Measurements from ENCODE around the gene PKDCC. TPM values are rescaled to one million over a fixed set of nuclear protein-coding genes. Genes with fewer than 3 reads are reported as not detected.

The PKDCC gene
- total and polyA plus RNA-seq, 7 experiments from 2014 or later: not detected

DNA sequence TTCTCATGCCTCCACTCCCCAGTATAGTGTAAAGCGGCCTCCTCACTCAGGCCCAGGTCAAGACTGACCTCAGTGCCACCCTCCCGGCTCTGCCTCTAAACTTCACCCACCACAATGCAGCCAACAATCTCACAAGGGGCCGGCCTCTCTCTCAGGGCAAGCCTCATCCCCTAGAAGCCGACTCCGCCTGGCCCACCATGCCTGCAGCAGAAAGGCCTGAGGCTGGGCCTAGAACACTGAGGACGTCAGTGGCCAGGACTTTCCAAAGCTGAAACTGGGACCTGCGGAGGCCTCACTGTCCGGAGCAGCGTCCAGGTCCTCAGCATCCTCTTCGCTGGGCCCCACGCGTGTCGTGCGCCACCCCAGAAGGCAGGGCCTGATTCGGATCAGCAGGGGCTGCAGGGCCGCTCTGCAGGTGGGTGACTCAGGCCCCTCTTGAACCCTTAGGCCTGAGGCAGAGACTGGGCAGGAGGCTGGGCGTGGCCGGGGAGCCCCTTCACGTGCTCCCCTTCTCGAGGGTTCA, 52.9 kb downstream of the PKDCC start:
- H3K4me3 Mint-ChIP-seq: peak overlapping the region; percentile 42 to 77 (median 62)
- DNase-seq (peak in 2 of 9 donors; percentile 24 to 28), ATAC-seq (no peak)
- ChIA-PET CTCF (interaction anchor here (0.6 to 3.6 kb wide), 8 partner anchors 28 to 563 kb away, joined by 3 to 14 read pairs (median 4); no protein-coding TSS in a partner anchor), POLR2A (interaction anchor here (0.7 to 20.6 kb wide), 6 partner anchors 17 to 95 kb away, joined by 3 to 636 read pairs (median 8); partner anchors contain the start of gene EML4)
- H3K27ac Mint-ChIP-seq: peak overlapping the region; percentile 73 to 97 (median 93)
- Histone ChIP-seq H3K4me1 (ENCODE audit: control insufficient read depth in 2 of 2, insufficient read depth in 2 of 2, low read length in 2 of 2) (peaks cover 66 to 78% of the 10 kb centered on the region in 2 donors), H3K9me3 (ENCODE audit: control insufficient read depth in 2 of 3, low read length in 3 of 3) (no peaks in the 10 kb centered on the region), H3K27ac (ENCODE audit: low read depth, low read length) (peak overlapping the region; percentile 95), H3K4me3 (ENCODE audit: low read length) (no peak overlapping the region), H3K36me3 (ENCODE audit: control insufficient read depth in 2 of 3, insufficient read depth in 3 of 3, low read length in 3 of 3) (no peaks in the 10 kb centered on the region), H3K27me3 (ENCODE audit: control insufficient read depth in 2 of 2, insufficient read depth in 2 of 2, low read length in 2 of 2) (no peaks in the 10 kb centered on the region)
- H3K4me1 Mint-ChIP-seq: peaks cover 47 to 78% (median 60%) of the 10 kb centered on the region in 7 donors
- no peaks in the 10 kb centered on the region for H3K27me3 Mint-ChIP-seq
- intact Hi-C loops (cut with micrococcal nuclease): loop anchor here (5.0 to 10.0 kb wide), 5 partner anchors 217 to 1034 kb away; partner anchors contain the start of gene KCNG3 (in 1 of the 2)
- H3K9me3 Mint-ChIP-seq: peaks cover 0 to 16% (median 6%) of the 10 kb centered on the region in 11 donors
- peaks cover 0 to 15% (median 0%) of the 10 kb centered on the region in 5 donors for H3K36me3 Mint-ChIP-seq

DNA sequence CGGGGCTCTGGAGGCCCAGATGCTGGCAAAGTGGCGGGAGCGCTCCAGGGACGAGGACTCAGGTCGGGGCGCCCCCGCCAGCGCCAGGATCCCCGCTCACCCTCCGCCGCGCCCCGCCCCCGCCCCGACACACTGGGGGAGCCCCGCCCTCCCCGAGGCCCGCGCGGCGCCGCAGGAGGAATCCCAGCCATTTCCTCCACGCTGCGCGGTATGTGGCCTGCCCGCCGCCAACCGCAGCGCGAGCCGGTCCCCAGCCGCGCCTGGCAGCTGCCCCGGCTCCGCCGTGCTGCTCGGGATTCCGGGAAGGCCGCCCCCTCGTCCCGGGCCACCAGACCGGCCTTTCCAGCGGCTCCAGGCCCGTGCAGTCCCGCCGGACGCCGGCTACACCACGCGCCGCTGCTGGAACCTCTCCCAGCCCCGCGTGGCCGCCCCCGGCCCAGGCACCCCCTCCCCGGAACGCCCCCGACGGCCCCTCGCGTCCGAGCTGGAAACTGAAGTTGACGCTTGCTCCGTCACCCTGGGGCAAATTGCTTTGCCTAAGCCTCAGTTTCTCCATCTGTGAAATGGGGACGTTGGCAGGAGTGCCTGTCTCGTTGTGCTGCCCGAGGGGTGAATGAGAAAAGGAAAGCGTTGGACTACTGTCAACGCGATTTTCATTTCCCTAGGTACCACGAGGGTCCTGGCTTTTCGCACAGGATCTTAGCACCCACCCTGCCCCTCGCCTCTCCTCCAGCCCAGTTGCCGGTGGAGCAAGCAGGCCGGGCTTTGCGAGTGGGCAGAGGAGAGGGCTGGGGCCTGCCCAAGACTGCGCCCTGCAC, 53.6 kb downstream of the PKDCC start:
- Mint-ChIP-seq H3K4me3 (peak overlapping the region in 8 of 10 donors; percentile 76 to 91 (median 85)), H3K27me3 (no peaks in the 10 kb centered on the region), H3K9me3 (peaks cover 0 to 16% (median 6%) of the 10 kb centered on the region in 11 donors), H3K4me1 (peaks cover 41 to 74% (median 54%) of the 10 kb centered on the region in 7 donors), H3K36me3 (peaks cover 0 to 17% (median 0%) of the 10 kb centered on the region in 5 donors), H3K27ac (peak overlapping the region in 7 of 9 donors; percentile 85 to 99 (median 96))
- H3K27me3 ChIP-seq (ENCODE audit: control insufficient read depth in 2 of 2, insufficient read depth in 2 of 2, low read length in 2 of 2): no peaks in the 10 kb centered on the region
- H3K27ac ChIP-seq (ENCODE audit: low read depth, low read length): peak overlapping the region; percentile 95
- intact Hi-C loops (cut with micrococcal nuclease): loop anchor here (1.0 to 10.0 kb wide), 9 partner anchors 23 to 1033 kb away; partner anchors contain the start of genes COX7A2L (in 2 of the 2), EML4 (in 2 of the 2) and KCNG3 (in 1 of the 2)
- no peaks in the 10 kb centered on the region for H3K36me3 ChIP-seq (ENCODE audit: control insufficient read depth in 2 of 3, insufficient read depth in 3 of 3, low read length in 3 of 3)
- CTCF ChIA-PET: interaction anchor here (0.6 to 1.5 kb wide), 3 partner anchors 27 to 563 kb away, joined by 3 to 5 read pairs (median 3); no protein-coding TSS in a partner anchor
- H3K9me3 ChIP-seq (ENCODE audit: control insufficient read depth in 2 of 3, low read length in 3 of 3): no peaks in the 10 kb centered on the region
- peak; percentile 46 to 66 (median 57) for DNase-seq
- peak overlapping the region; percentile 44 for H3K4me3 ChIP-seq (ENCODE audit: low read length)
- H3K4me1 ChIP-seq (ENCODE audit: control insufficient read depth in 2 of 2, insufficient read depth in 2 of 2, low read length in 2 of 2): peaks cover 67 to 78% of the 10 kb centered on the region in 2 donors
- POLR2A ChIA-PET: interaction anchor here (0.9 to 20.6 kb wide), 5 partner anchors 17 to 95 kb away, joined by 3 to 636 read pairs (median 3); partner anchors contain the start of gene EML4
- ATAC-seq: peak; percentile 26

DNA sequence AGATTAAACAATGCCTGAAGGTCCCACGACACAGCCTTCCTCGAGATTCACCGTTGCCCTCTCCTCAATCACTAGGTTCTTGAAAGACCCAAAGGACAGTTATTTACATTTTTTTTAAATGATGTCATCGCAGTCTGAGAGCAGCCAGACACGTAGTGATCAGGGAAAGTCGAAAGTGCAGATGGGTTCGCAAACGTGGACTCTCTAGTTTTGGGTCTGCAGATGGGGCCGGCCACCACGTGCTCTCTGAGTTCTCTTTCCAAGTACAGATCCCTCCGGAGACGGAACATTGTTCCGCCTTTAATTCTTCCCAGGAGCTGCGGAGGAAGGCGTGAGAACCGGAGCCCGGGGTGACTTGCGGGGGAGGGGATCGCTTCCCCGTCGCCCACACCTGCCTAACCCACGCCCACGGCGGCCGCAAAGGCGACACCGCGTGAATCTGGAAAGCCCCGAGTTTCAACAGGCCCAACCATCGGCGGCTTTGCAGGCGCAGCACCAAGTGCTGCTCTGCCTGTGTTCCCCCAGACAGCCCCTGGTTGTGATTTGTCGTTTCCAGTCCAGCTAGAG, 54.3 kb downstream of the PKDCC start:
- Histone ChIP-seq H3K4me3 (ENCODE audit: low read length) (peak overlapping the region; percentile 44), H3K36me3 (ENCODE audit: control insufficient read depth in 2 of 3, insufficient read depth in 3 of 3, low read length in 3 of 3) (no peaks in the 10 kb centered on the region), H3K27ac (ENCODE audit: low read depth, low read length) (peak overlapping the region; percentile 95), H3K9me3 (ENCODE audit: control insufficient read depth in 2 of 3, low read length in 3 of 3) (no peaks in the 10 kb centered on the region), H3K27me3 (ENCODE audit: control insufficient read depth in 2 of 2, insufficient read depth in 2 of 2, low read length in 2 of 2) (no peaks in the 10 kb centered on the region), H3K4me1 (ENCODE audit: control insufficient read depth in 2 of 2, insufficient read depth in 2 of 2, low read length in 2 of 2) (peaks cover 74 to 81% of the 10 kb centered on the region in 2 donors)
- CTCF ChIA-PET: interaction anchor here (0.9 to 1.0 kb wide), 2 partner anchors 31 to 94 kb away, joined by 3 to 6 read pairs; no protein-coding TSS in a partner anchor
- Mint-ChIP-seq H3K36me3 (peaks cover 0 to 17% (median 0%) of the 10 kb centered on the region in 5 donors), H3K27me3 (no peaks in the 10 kb centered on the region), H3K27ac (peak overlapping the region in 2 of 9 donors; percentile 97 to 99), H3K4me3 (peak overlapping the region in 8 of 10 donors; percentile 76 to 91 (median 85)), H3K4me1 (peaks cover 37 to 69% (median 50%) of the 10 kb centered on the region in 7 donors), H3K9me3 (peaks cover 0 to 16% (median 6%) of the 10 kb centered on the region in 11 donors)
- ATAC-seq (peak; percentile 85), DNase-seq (peak; percentile 87 to 97 (median 94))
- intact Hi-C loops (cut with micrococcal nuclease): loop anchor here (1.0 to 10.0 kb wide), 9 partner anchors 22 to 1033 kb away; partner anchors contain the start of genes COX7A2L (in 2 of the 2), EML4 (in 2 of the 2) and KCNG3 (in 1 of the 2)
- POLR2A ChIA-PET: interaction anchor here (0.9 to 20.6 kb wide), 4 partner anchors 31 to 94 kb away, joined by 3 to 636 read pairs (median 95); partner anchors contain the start of gene EML4

DNA sequence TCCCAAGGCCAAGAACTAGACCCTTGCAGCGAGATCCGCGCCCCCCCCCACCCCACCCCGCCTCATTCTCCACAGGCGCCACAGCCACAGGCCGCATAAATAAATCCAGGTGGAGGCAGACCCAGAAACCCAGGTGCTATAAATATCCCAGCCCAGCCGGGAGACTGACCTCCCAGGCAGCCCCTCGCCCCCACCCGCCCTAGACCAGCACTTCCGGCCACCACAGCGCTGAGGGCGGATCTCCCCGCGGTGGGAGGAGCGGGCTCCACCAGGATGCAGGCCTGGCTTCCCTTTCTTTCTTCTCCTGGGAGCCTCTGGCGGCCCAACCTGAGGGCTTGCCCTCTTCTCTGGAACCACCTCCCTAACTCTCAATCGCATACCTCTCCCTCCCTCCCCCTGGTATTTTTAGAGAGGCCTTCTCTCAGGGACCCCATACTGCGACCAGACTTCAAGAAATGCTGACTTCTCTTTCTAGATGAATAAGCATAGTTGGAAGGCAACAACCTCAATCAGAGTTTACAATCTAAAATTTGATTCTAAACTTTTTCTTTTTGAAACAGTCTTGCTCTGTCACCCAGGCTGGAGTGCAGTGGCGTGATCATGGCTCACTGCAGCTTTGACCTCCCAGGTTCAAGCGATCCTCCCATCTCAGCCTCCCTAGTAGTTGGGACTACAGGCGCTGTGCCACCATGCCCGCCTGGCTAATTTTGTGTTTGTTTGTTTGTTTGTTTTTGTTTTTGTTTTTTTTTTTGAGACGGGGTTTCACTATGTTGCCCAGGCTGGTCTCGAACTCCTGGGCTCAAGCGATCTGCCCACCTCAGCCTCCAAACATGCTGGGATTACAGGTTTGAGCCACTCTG, 55.0 kb downstream of the PKDCC start:
- no peaks in the 10 kb centered on the region for H3K9me3 ChIP-seq (ENCODE audit: control insufficient read depth in 2 of 3, low read length in 3 of 3)
- Mint-ChIP-seq H3K27me3 (no peaks in the 10 kb centered on the region), H3K9me3 (peaks cover 0 to 16% (median 6%) of the 10 kb centered on the region in 11 donors), H3K4me1 (peaks cover 30 to 62% (median 42%) of the 10 kb centered on the region in 7 donors), H3K27ac (peak overlapping the region in 2 of 9 donors; percentile 97 to 99), H3K36me3 (peaks cover 0 to 17% (median 0%) of the 10 kb centered on the region in 5 donors), H3K4me3 (peak overlapping the region in 8 of 10 donors; percentile 76 to 91 (median 85))
- intact Hi-C loops (cut with micrococcal nuclease): loop anchor here (1.0 to 10.0 kb wide), 9 partner anchors 21 to 1032 kb away; partner anchors contain the start of genes COX7A2L (in 2 of the 2), EML4 (in 2 of the 2) and KCNG3 (in 1 of the 2)
- H3K4me1 ChIP-seq (ENCODE audit: control insufficient read depth in 2 of 2, insufficient read depth in 2 of 2, low read length in 2 of 2): peaks cover 81 to 88% of the 10 kb centered on the region in 2 donors
- H3K36me3 ChIP-seq (ENCODE audit: control insufficient read depth in 2 of 3, insufficient read depth in 3 of 3, low read length in 3 of 3): no peaks in the 10 kb centered on the region
- H3K27ac ChIP-seq (ENCODE audit: low read depth, low read length): peak overlapping the region; percentile 95
- ChIA-PET POLR2A (interaction anchor here (0.7 to 20.6 kb wide), 5 partner anchors 30 to 93 kb away, joined by 3 to 636 read pairs (median 7); partner anchors contain the start of gene EML4), CTCF (interaction anchor here (0.6 to 1.0 kb wide), 5 partner anchors 13 to 94 kb away, joined by 3 to 6 read pairs (median 3); no protein-coding TSS in a partner anchor)
- ATAC-seq: no peak
- DNase-seq: peak in 5 of 9 donors; percentile 29 to 43 (median 31)
- H3K4me3 ChIP-seq (ENCODE audit: low read length): no peak overlapping the region
- no peaks in the 10 kb centered on the region for H3K27me3 ChIP-seq (ENCODE audit: control insufficient read depth in 2 of 2, insufficient read depth in 2 of 2, low read length in 2 of 2)

DNA sequence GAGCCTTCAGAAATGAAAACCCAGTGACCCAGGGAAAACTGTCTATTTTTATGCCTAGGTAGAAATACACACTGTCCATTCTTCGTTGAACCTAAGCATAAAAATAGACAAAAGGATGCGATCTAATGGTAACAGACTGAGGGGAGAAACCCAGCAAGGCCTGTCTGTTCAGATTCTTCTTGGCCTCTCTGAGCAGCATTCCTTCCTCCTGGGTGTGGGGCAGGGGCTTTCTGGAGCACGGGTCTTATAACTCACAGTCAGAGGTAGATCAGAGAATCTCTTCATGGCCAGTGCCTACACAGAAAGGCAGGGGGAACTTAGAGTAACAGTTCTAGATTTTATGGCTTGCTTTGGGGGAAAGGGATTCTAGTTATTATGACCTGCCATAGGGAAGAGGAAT, 56.0 kb downstream of the PKDCC start:
- DNase-seq (peak in 1 of 9 donors; percentile 33), ATAC-seq (no peak)
- no peak overlapping the region for H3K27ac Mint-ChIP-seq
- H3K9me3 Mint-ChIP-seq: peaks cover 0 to 16% (median 6%) of the 10 kb centered on the region in 11 donors
- Histone ChIP-seq H3K27me3 (ENCODE audit: control insufficient read depth in 2 of 2, insufficient read depth in 2 of 2, low read length in 2 of 2) (no peaks in the 10 kb centered on the region), H3K27ac (ENCODE audit: low read depth, low read length) (peak overlapping the region; percentile 95), H3K36me3 (ENCODE audit: control insufficient read depth in 2 of 3, insufficient read depth in 3 of 3, low read length in 3 of 3) (no peaks in the 10 kb centered on the region), H3K4me1 (ENCODE audit: control insufficient read depth in 2 of 2, insufficient read depth in 2 of 2, low read length in 2 of 2) (peaks cover 83 to 90% of the 10 kb centered on the region in 2 donors), H3K9me3 (ENCODE audit: control insufficient read depth in 2 of 3, low read length in 3 of 3) (no peaks in the 10 kb centered on the region), H3K4me3 (ENCODE audit: low read length) (no peak overlapping the region)
- intact Hi-C loops (cut with micrococcal nuclease): loop anchor here (2.0 to 10.0 kb wide), 6 partner anchors 213 to 1031 kb away; partner anchors contain the start of gene KCNG3 (in 1 of the 2)
- no peaks in the 10 kb centered on the region for H3K27me3 Mint-ChIP-seq
- H3K4me1 Mint-ChIP-seq: peaks cover 20 to 53% (median 32%) of the 10 kb centered on the region in 7 donors
- ChIA-PET CTCF (interaction anchor here (1.3 to 3.2 kb wide), 2 partner anchors 32 to 67 kb away, joined by 3 to 17 read pairs; no protein-coding TSS in a partner anchor), POLR2A (interaction anchor here (0.6 to 20.6 kb wide), 6 partner anchors 8 to 1125 kb away, joined by 3 to 636 read pairs (median 23); partner anchors contain the start of gene EML4)
- H3K4me3 Mint-ChIP-seq: peak overlapping the region in 6 of 10 donors; percentile 51 to 67 (median 60)
- peaks cover 0 to 17% (median 0%) of the 10 kb centered on the region in 5 donors for H3K36me3 Mint-ChIP-seq

Data from naive thymus-derived CD4-positive, alpha-beta T cell (primary cell).